Body of pancreas (tissue), 4 donors: Measurements from ENCODE around the gene PBX1. TPM values are rescaled to one million over a fixed set of nuclear protein-coding genes. Genes with fewer than 3 reads are reported as not detected.

Experiments used
- ATAC-seq: fragments of 150-250 bp; one replicate; pipeline ENCODE4 v1.9.1; 2016
- DNase-seq, 4 donors: peaks; one replicate each; pipeline ENCODE4 v3.0.0-alpha.2; 2019
- H3K27ac ChIP-seq, 4 donors: fragments of 200-600 bp; sonication (generic); 1 replicate in 3 of 4; 2 replicates in 1 of 4; pipeline versions ENCODE4 v1.5.1 to v1.6.1; 2016 to 2019; ENCODE audit warnings: mild to moderate bottlenecking in 1 of 4, mixed read lengths in 1 of 4, moderate library complexity in 1 of 4
- H3K27me3 ChIP-seq, 2 donors: fragments of 200-600 bp; sonication (generic); one replicate each; pipeline ENCODE4 v1.6.0; 2016; ENCODE audit warnings: mild to moderate bottlenecking in 1 of 2
- H3K36me3 ChIP-seq, 2 donors: fragments of 200-600 bp; sonication (generic); replicated peaks in 1 of 2; 2 replicates each; pipeline ENCODE4 v1.5.1; 2016; ENCODE audit warnings: low read depth in 2 of 2; ENCODE audit not compliant: insufficient read depth in 1 of 2
- H3K4me1 ChIP-seq: fragments of 200-600 bp; sonication (generic); one replicate; pipeline ENCODE4 v1.6.0; 2016
- H3K4me3 ChIP-seq, 2 donors: fragments of 200-600 bp; sonication (generic); 1 replicate in 1 of 2; 2 replicates in 1 of 2; pipeline ENCODE4 v1.5.1; 2016 to 2019
- H3K9me3 ChIP-seq, 3 donors: fragments of 200-600 bp; sonication (generic); 1 replicate in 2 of 3; 2 replicates in 1 of 3; pipeline ENCODE4 v1.5.1; 2016
- POLR2A ChIP-seq, 3 donors: fragments of 450-650 bp; IDR thresholded peaks; one replicate each; pipeline ENCODE4 v1.6.1; 2016; ENCODE audit warnings: antibody characterized with exemption in 3 of 3, mild to moderate bottlenecking in 2 of 3
- WGBS, 2 donors: methylation state at CpG; one replicate each; pipeline ENCODE4 v1.1.5; 2017; 5-methylcytosine and 5-hydroxymethylcytosine counted together
- intact Hi-C: fragments of 100-400 bp; cut with DNase I; formaldehyde crosslinking; loops from one replicate; pipeline ENCODE4 v1.15.1; 2023
- total RNA-seq, 2 donors: library from RNA; depleted of rRNA; stranded (reverse); fragments of >200 nt; gene quantifications; one replicate each; pipeline ENCODE4 v1.1.0, GENCODE V29; 2016
- TF ChIP-seq, protein P1 (sequence below), 7 experiments: fragments of 450-650 bp in 4 of 7; fragments of 200-600 bp in 3 of 7; sonication (generic) in 3 of 7; IDR thresholded peaks; one replicate each; pipeline ENCODE4 v1.5.1; 2016 to 2019; ENCODE audit warnings: antibody characterized with exemption in 7 of 7

Gene PBX1
- total RNA-seq, 2 donors from 2014 or later = 83.1 to 111 TPM

DNA sequence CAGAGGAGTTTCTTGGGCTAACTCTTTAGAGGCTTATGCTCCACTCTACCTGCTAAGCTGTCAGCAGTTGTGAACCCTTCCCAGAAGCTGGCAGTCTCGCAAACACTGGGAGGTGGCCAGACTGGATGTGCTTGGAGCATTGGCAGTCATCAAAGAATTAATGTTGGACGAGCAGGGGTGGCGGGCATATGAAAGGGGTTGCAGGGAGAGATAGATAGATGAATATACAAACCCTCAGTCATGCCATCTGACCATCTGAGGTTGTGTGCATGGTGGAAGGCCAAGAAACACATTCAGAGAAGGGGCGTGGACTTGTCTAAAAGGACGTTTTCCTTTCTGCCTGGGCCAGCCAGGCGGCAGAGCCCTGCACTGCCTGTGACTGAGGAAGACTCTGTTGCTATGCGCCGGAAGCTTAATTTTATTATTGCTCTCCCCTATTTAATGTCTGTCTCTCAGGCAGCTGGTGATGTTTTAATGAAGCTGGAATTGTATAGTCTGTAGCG is 164.4 kb downstream of the PBX1 start:
- no peak for TF ChIP-seq POLR2A (IDR thresholded peaks at IDR 0.05)
- TF ChIP-seq, protein P1, sequence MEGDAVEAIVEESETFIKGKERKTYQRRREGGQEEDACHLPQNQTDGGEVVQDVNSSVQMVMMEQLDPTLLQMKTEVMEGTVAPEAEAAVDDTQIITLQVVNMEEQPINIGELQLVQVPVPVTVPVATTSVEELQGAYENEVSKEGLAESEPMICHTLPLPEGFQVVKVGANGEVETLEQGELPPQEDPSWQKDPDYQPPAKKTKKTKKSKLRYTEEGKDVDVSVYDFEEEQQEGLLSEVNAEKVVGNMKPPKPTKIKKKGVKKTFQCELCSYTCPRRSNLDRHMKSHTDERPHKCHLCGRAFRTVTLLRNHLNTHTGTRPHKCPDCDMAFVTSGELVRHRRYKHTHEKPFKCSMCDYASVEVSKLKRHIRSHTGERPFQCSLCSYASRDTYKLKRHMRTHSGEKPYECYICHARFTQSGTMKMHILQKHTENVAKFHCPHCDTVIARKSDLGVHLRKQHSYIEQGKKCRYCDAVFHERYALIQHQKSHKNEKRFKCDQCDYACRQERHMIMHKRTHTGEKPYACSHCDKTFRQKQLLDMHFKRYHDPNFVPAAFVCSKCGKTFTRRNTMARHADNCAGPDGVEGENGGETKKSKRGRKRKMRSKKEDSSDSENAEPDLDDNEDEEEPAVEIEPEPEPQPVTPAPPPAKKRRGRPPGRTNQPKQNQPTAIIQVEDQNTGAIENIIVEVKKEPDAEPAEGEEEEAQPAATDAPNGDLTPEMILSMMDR (IDR thresholded peaks at IDR 0.05) = peak in 2 of 7 experiments; percentile 32 to 38
- Histone ChIP-seq H3K27me3 (no peaks in the 10 kb centered on the region), H3K36me3 (no peaks in the 10 kb centered on the region), H3K4me1 (peaks cover 80% of the 10 kb centered on the region), H3K4me3 (no peak overlapping the region), H3K27ac (peak overlapping the region; percentile 33 to 61 (median 54)), H3K9me3 (no peaks in the 10 kb centered on the region)
- ATAC-seq (peak; percentile 84), DNase-seq (peak; percentile 66 to 84 (median 70))
- WGBS, 2 donors = 35 to 39% methylated on average over 9 of the region's 9 CpGs
- intact Hi-C loops = no loop called here

DNA sequence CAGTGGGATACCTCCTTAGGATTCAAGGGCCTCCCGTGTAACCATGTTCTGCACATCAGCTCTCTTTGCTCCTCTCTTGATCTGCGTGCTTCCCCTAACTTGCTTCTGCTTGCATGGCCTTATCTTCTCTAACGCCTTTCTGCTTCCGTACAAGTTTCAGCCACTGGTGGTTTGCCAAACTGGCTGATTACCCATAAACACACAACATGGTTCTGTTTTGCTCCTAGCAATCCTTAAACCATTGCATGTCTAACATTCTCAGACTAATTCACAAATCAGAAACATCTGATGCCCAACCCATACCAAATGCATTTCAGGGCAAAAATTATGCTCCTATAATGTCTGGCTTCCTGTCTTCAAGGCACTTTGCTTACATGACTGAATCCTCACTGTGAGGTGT is 166.4 kb downstream of the PBX1 start:
- Histone ChIP-seq H3K27me3 (no peaks in the 10 kb centered on the region), H3K27ac (peak overlapping the region in 2 of 4 donors; percentile 32 to 37), H3K9me3 (no peaks in the 10 kb centered on the region), H3K4me1 (peaks cover 60% of the 10 kb centered on the region), H3K4me3 (no peak overlapping the region), H3K36me3 (no peaks in the 10 kb centered on the region)
- TF ChIP-seq POLR2A (IDR thresholded peaks at IDR 0.05) = no peak
- TF ChIP-seq, protein P1 (IDR thresholded peaks at IDR 0.05) = no peak
- WGBS, 2 donors = 28% methylated on average over 4 of the region's 4 CpGs
- DNase-seq (peak in 1 of 4 donors; percentile 40), ATAC-seq (no peak)
- intact Hi-C loops = no loop called here

DNA sequence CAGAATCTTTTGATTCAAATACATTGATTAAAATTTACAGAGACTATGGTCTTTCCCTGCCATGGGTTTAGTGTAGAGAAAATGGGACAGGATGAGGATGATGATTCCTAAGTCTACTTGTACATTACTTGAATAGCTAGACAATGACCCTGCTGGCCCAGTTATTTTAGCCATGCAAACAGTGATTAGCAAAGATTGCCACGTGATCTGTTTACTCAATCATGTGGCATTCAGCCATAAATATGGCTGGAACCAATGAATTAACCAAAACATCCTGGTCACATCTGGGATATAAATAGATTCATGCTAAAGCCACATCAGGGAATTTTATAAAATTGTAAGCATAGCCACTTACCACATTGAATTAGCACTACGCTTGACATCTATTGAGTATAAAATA is 167.3 kb downstream of the PBX1 start:
- Histone ChIP-seq H3K4me1 (peaks cover 52% of the 10 kb centered on the region), H3K27ac (peak overlapping the region in 1 of 4 donors; percentile 1), H3K27me3 (no peaks in the 10 kb centered on the region), H3K4me3 (no peak overlapping the region), H3K9me3 (no peaks in the 10 kb centered on the region), H3K36me3 (no peaks in the 10 kb centered on the region)
- ATAC-seq = no peak
- 46 to 53% methylated on average over 2 of the region's 2 CpGs for WGBS, 2 donors
- intact Hi-C loops = no loop called here
- TF ChIP-seq POLR2A (IDR thresholded peaks at IDR 0.05) = no peak
- TF ChIP-seq, protein P1 (IDR thresholded peaks at IDR 0.05) = no peak
- DNase-seq = peak in 1 of 4 donors; percentile 31

DNA sequence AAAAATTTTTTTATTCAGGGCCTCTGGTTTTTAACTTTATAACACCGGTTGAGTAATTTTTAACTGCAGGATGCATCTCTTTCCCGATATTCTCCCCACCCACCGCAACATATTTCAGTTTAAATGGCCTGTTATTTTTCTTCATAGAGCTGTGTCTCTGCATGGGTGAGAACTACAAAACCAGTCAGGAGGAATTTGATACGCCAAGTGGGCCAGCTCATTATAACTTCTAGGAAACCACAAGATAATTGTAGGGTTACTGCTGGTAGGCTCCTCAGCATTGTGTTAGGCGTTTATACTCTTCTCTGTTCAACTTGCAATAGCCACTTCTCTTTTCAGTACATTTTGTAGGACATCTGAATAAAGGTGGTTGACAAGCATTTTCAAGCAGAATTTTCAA is 169.7 kb downstream of the PBX1 start:
- ATAC-seq (no peak), DNase-seq (no peak)
- Histone ChIP-seq H3K36me3 (no peaks in the 10 kb centered on the region), H3K9me3 (no peaks in the 10 kb centered on the region), H3K4me3 (no peak overlapping the region), H3K27me3 (no peaks in the 10 kb centered on the region), H3K4me1 (peaks cover 28% of the 10 kb centered on the region), H3K27ac (no peak overlapping the region)
- WGBS, 2 donors = 85 to 92% methylated on average over 5 of the region's 5 CpGs
- intact Hi-C loops = no loop called here
- TF ChIP-seq, protein P1 (IDR thresholded peaks at IDR 0.05) = no peak
- TF ChIP-seq POLR2A (IDR thresholded peaks at IDR 0.05) = no peak
